MM.1S (cell line): ENCODE results near the gene CA9.

ENCODE experiments used
- CTCF ChIP-seq: fragments of 300-600 bp; sonication (generic); IDR thresholded peaks from 2 replicates; pipeline ENCODE4 v1.5.1; 2016; ENCODE audit warnings: antibody characterized with exemption, low read length, mixed read lengths
- EZH2 ChIP-seq: fragments of 300-600 bp; sonication (generic); optimal IDR thresholded peaks from 2 replicates; pipeline ENCODE3; 2017; ENCODE audit warnings: low read depth, mild to moderate bottlenecking, antibody characterized with exemption, low read length, mixed read lengths

DNA sequence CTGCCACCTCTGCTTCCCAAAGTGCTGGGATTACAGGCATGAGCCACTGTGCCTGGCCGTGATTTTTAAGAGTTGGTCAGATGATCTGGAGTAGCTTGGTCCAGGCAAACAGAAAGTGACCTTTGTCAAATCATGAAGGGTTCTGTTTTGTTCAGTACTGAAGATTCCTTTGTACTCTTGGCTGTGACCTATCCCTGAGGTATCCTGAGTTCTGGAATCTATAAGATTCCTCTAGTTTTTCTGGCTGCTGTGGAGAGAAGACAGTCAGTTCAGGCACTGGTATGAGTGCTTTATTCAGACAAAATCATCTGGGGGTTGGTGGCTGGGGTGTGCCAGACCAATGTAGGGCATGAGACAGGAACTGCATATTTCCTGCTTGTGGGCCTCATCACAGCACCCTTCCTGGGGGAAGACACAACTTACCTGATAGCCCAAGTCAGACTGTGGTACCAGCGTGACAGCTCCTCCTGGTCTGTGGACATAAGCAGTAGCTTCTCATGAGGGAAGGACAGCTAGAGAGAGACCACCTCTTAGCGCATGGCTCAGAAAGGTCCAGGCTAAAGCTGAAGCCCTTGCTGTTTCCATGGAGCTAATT lies 11.9 kb upstream of the CA9 start:
- TF ChIP-seq CTCF (no peak), EZH2 (no peak)
